Heart left ventricle (tissue), 16 donors: ENCODE results near the gene RNASE2. TPM values are rescaled to one million over a fixed set of nuclear protein-coding genes. Genes with fewer than 3 reads are reported as not detected.
"Not testable (repeated sequence)": the region's sequence is repeated elsewhere in the genome, so short reads cannot be mapped to it uniquely, and the experiment has no call there.

ENCODE experiments used
- ATAC-seq, 4 donors: fragments of 200-7000 bp; cut with Tn5 transposase; one replicate each; pipeline ENCODE4 v1.9.1; 2020 to 2022; ENCODE audit warnings: moderate library complexity in 4 of 4, mild to moderate bottlenecking in 3 of 4, moderate number of reproducible peaks in 1 of 4
- DNase-seq, 5 donors: peaks; one replicate each; pipeline ENCODE4 v3.0.0-alpha.2; 2020
- H3K27ac ChIP-seq, 12 donors: fragments of 200-600 bp; sonication (generic) in 4 of 12; one replicate each; pipeline versions ENCODE4 v1.5.0 to v1.8.0; 2016 to 2022; ENCODE audit warnings: mild to moderate bottlenecking in 2 of 12
- H3K27me3 ChIP-seq, 9 donors: fragments of 200-600 bp; sonication (generic) in 2 of 9; one replicate each; pipeline versions ENCODE4 v1.5.1 to v1.8.0; 2016 to 2022; ENCODE audit warnings: mild to moderate bottlenecking in 3 of 9
- H3K36me3 ChIP-seq, 9 donors: fragments of 200-600 bp; sonication (generic) in 2 of 9; one replicate each; pipeline versions ENCODE4 v1.5.0 to v1.8.0; 2018 to 2022; ENCODE audit warnings: mild to moderate bottlenecking in 2 of 9
- H3K4me1 ChIP-seq, 12 donors: fragments of 200-600 bp; sonication (generic) in 4 of 12; one replicate each; pipeline versions ENCODE4 v1.5.0 to v1.8.0; 2016 to 2022; ENCODE audit warnings: mild to moderate bottlenecking in 3 of 12
- H3K4me3 ChIP-seq, 12 donors: fragments of 200-600 bp; sonication (generic) in 4 of 12; one replicate each; pipeline versions ENCODE4 v1.5.0 to v1.8.0; 2017 to 2022; ENCODE audit warnings: mild to moderate bottlenecking in 9 of 12, moderate library complexity in 4 of 12
- H3K9me3 ChIP-seq, 12 donors: fragments of 200-600 bp; sonication (generic) in 4 of 12; one replicate each; pipeline versions ENCODE4 v1.5.0 to v1.8.0; 2016 to 2022; ENCODE audit warnings: mild to moderate bottlenecking in 1 of 12
- CTCF ChIP-seq, 12 donors: fragments of 200-600 bp; sonication (generic) in 4 of 12; IDR thresholded peaks; one replicate each; pipeline versions ENCODE4 v1.5.0 to v1.8.0; 2018 to 2022; ENCODE audit warnings: antibody characterized with exemption in 12 of 12, mild to moderate bottlenecking in 5 of 12
- POLR2A ChIP-seq, 2 donors: fragments of 450-650 bp; IDR thresholded peaks; one replicate each; pipeline ENCODE4 v1.6.1; 2017; ENCODE audit warnings: antibody characterized with exemption in 2 of 2, mild to moderate bottlenecking in 2 of 2, moderate library complexity in 2 of 2
- WGBS, 4 donors: extraction: QIAGEN DNeasy Blood & Tissue Kit in 2 of 4; methylation state at CpG; one replicate each; pipeline versions ENCODE4 v1.1.5 to v1.1.7; 2013 to 2018; 5-methylcytosine and 5-hydroxymethylcytosine counted together
- intact Hi-C, 10 donors: fragments of 100-400 bp; cut with DNase I; formaldehyde crosslinking; loops; one replicate each; pipeline versions ENCODE4 v1.11.1 to v1.14.2; 2022
- long read RNA-seq, 3 donors: library from polyadenylated mRNA; unstranded; transcript quantifications; one replicate each; pipeline ENCODE4 v2.0.0, GENCODE V29; 2020 to 2021
- polyA plus RNA-seq, 2 donors: library from polyadenylated mRNA; stranded (reverse); fragments of 200-250 nt; gene quantifications; one replicate each; pipeline ENCODE4 v1.2.3, GENCODE V29; 2013
- total RNA-seq, 9 donors: library from RNA; depleted of rRNA in 2 of 9; stranded (reverse); fragments of >200 nt in 2 of 9; fragmentation: NEBNext Ultra II Directional in 3 of 9; extraction: Animal tissue kit (Norgen Biotek cat#: 25700) in 3 of 9; gene quantifications; one replicate each; pipeline versions ENCODE4 v1.1.0 to v1.2.4, GENCODE V29; 2016 to 2023
- donor health status: ischemic (EF 13 %, LVEDD 7.1; RV severe dilation, severe dysfunction).
- donor health status: healthy with polysubstance abuse.
- donor health status: DM: no; HTN: yes; CAD: no.
- donor health status: DM: no; HTN: no; CAD: no.
- donor health status: ischemic (EF 25% LVEDD 6.9; RV normal size, moderate dysfunction).
- donor health status: ischemic (EF 25% LVEDD 5.7; RV mildly dilated, moderate dysfunction).
- donor health status: healthy.
- donor health status: DM: yes; HTN: yes; CAD: no.
- donor health status: ischemic (EF 35%, LVEDD 5.7; RV mildly dilated, moderate dysfunction).
- donor health status: nonischemic (EF 11% LVEDD 7.7; RV severe dilation, severe dysfunction).
- donor health status: DM: yes; HTN: yes; CAD: no.
- donor health status: PGD.
- donor health status: ischemic (EF 29% LVEDD 5.4; RV normal size, mild dysfunction).
- donor health status: nonischemic (EF 23%, LVEDD 6.1; RV moderate dilation, normal function).

RNASE2 gene
- total RNA-seq (10 to 100 TPM in 1 of 9 donors, 1 to 10 TPM in 3, under 1 TPM in 2, not detected in 3; 0.80 to 16.6 (median 2.0) TPM), polyA plus RNA-seq (1 to 10 TPM; 2.1 to 4.5 TPM)
- long read RNA-seq, donor 1 = 0 reads
- long read RNA-seq, donor 2 = 0 reads
- long read RNA-seq, donor 3, partial matches to known transcripts = 0 of 1 reads
- long read RNA-seq, donor 3, other reads (novel, unspliced or antisense) = 0 of 1 reads

- Histone ChIP-seq H3K4me3 (peak within 1 kb of the TSS in 1 of 12 donors; percentile 31), H3K27ac (peak within 1 kb of the TSS in 1 of 12 donors; percentile 52)
- H3K4me1 ChIP-seq, H3K27me3 ChIP-seq, H3K36me3 ChIP-seq, DNase-seq, intact Hi-C loops, H3K9me3 ChIP-seq: not testable (repeated sequence)
- WGBS, 4 donors = 65 to 81% (median 77%) methylated on average over 4 of the region's 4 CpGs
- peak in 2 of 4 donors; percentile 45 to 75 for ATAC-seq
These were observed at the start of gene RNASE2 for GRCh38 chr14:20954736-20955537. Gene RNASE2 (plus strand): TSS chr14:20955487. CDS start chr14:20955772, 285 bp downstream.

DNA sequence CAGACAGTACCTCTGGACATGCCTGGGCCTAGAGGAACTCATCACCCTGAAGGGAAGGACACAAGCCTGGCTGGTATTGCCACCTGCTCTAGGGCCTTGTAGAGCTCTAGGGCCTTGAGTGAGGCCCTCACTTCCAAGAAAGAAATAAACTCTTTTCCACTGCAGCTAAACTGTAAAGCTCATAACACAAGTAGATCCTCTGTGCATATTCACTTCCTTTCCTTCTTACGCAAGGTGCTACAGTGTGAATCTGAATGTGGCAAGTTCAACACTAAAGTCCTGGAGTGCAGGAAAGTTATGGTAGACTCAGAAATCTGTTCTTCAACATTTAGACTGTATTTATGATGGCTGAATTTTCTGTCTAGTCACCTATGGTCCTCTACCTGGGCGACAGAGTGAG is 49.6 kb upstream of the RNASE2 start:
- intact Hi-C loops = no loop called here
- 80 to 91% (median 83%) methylated on average over 2 of the region's 2 CpGs for WGBS, 4 donors

DNA sequence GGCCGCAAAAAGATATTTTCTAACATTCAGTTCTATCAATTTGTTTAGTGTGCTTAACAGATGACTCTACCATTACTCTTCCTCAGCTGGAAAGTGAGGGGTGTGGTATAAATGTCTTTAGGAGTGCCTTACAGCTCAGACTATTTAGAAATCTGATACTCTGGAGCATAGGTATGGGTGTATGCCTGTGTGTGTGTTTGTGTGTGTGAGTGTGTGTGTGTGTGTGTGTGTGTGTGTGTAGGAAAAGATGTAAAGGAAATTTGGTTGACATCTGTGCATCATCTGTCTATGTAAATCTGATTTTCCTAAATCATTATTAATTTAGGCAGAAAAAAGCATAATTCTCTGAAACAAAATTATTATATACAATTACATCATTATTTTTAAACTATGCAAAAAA is 48.1 kb upstream of the RNASE2 start:
- Histone ChIP-seq H3K36me3 (no peaks in the 10 kb centered on the region), H3K27ac (no peak overlapping the region), H3K27me3 (no peaks in the 10 kb centered on the region), H3K4me1 (no peaks in the 10 kb centered on the region), H3K4me3 (no peak overlapping the region), H3K9me3 (no peaks in the 10 kb centered on the region)
- no peak for DNase-seq
- 92 to 100% (median 98%) methylated on average over 1 of the region's 1 CpG for WGBS, 4 donors
- no peak for TF ChIP-seq CTCF (IDR thresholded peaks at IDR 0.05)
- TF ChIP-seq POLR2A (IDR thresholded peaks at IDR 0.05) = no peak
- no peak for ATAC-seq
- intact Hi-C loops = no loop called here

More for the DNA sequence above, 49.6 kb upstream of the RNASE2 start:
- Histone ChIP-seq H3K4me1 (no peaks in the 10 kb centered on the region), H3K36me3 (no peaks in the 10 kb centered on the region), H3K4me3 (no peak overlapping the region), H3K27ac (no peak overlapping the region), H3K9me3 (no peaks in the 10 kb centered on the region), H3K27me3 (no peaks in the 10 kb centered on the region)
- no peak for ATAC-seq
- no peak for DNase-seq
- TF ChIP-seq CTCF (IDR thresholded peaks at IDR 0.05) (no peak), POLR2A (IDR thresholded peaks at IDR 0.05) (no peak)

- H3K36me3 ChIP-seq, DNase-seq, H3K27ac ChIP-seq, intact Hi-C loops, H3K27me3 ChIP-seq, H3K9me3 ChIP-seq, H3K4me1 ChIP-seq, H3K4me3 ChIP-seq, ATAC-seq: not testable (repeated sequence)
- WGBS, 4 donors = 71 to 79% (median 76%) methylated on average over 10 to 14 of the region's 14 CpGs
These were observed 44.5 kb upstream of the RNASE2 start for GRCh38 chr14:20910822-20911221.

GRCh38 chr14:20919038-20919756 is 36.1 kb upstream of the RNASE2 start:
- peak in 1 of 4 donors; percentile 54 for ATAC-seq
- H3K36me3 ChIP-seq, H3K4me3 ChIP-seq, intact Hi-C loops, H3K27me3 ChIP-seq, H3K4me1 ChIP-seq, H3K27ac ChIP-seq, H3K9me3 ChIP-seq: not testable (repeated sequence)
- WGBS, 4 donors = 74 to 79% (median 77%) methylated on average over 10 to 11 of the region's 11 CpGs
- DNase-seq = peak in 1 of 5 donors; percentile 41

GRCh38 chr14:20923766-20924297 is 31.5 kb upstream of the RNASE2 start:
- DNase-seq, H3K36me3 ChIP-seq, H3K9me3 ChIP-seq, intact Hi-C loops, H3K27ac ChIP-seq, ATAC-seq, H3K4me1 ChIP-seq, H3K4me3 ChIP-seq, H3K27me3 ChIP-seq: not testable (repeated sequence)
- whole genome bisulfite sequencing, 4 donors = 17 to 50% (median 30%) methylated on average over 2 of the region's 2 CpGs
